GM18867 (cell line): ENCODE measurements around the gene CPXM1.
"Not testable (repeated sequence)": the region's sequence is repeated elsewhere in the genome, so short reads cannot be mapped to it uniquely, and the experiment has no call there.

Experiments used
- ATAC-seq: cut with Tn5 transposase; IDR thresholded peaks from one replicate; pipeline ENCODE4 v1.9.1; 2021; ENCODE audit warnings: mild to moderate bottlenecking, moderate library complexity; ENCODE audit not compliant: unreplicated experiment

The CPXM1 gene

DNA sequence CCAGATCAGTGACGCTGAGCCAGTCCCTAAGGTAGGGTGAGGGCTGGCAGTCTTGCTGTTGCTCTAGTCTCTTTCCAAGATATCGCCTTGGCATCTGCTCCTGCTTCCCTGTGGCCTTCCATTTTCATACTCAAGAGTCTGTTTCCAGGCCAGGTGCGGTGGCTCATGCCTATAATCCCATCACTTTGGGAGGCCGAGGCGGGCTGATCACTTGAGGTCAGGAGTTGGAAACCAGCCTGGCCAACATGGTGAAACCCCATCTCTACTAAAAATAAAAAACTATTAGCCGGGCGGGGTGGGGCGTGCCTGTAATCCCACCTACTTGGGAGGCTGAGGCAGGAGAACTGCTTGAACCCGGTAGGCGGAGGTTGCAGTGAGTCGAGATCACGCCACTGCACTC, 30.3 kb downstream of the CPXM1 start:
- ATAC-seq = not testable (repeated sequence)

DNA sequence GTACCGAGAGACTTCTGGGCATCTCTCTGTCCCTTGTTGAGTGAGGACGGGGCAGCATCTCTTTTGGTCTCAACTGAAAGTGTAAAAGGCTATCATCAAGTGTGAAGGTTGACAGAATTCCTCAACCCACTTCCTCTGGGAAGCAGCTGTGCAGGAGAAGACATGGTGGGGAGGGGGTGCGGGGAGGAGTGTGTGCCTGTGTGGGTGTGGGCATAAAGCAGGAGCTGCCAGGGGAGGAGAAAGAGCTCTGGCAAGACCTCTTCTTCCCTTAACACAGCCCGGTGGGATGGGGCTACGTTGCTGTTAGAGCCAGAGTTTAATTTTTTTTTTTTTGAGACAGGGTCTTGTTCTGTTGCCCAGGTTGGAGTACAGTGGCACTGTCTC, 31.8 kb downstream of the CPXM1 start:
- no peak for ATAC-seq

- no peak for ATAC-seq
Measured at GRCh38 chr20:2767768-2768631, 32.4 kb downstream of the CPXM1 start.

GRCh38 chr20:2763186-2763585, 37.2 kb downstream of the CPXM1 start:
- ATAC-seq = no peak

- no peak for ATAC-seq
Measured at GRCh38 chr20:2762578-2763131, 37.8 kb downstream of the CPXM1 start.

GRCh38 chr20:2761885-2762284, 38.5 kb downstream of the CPXM1 start:
- ATAC-seq = no peak

GRCh38 chr20:2760952-2761305, 39.5 kb downstream of the CPXM1 start:
- ATAC-seq = no peak

DNA sequence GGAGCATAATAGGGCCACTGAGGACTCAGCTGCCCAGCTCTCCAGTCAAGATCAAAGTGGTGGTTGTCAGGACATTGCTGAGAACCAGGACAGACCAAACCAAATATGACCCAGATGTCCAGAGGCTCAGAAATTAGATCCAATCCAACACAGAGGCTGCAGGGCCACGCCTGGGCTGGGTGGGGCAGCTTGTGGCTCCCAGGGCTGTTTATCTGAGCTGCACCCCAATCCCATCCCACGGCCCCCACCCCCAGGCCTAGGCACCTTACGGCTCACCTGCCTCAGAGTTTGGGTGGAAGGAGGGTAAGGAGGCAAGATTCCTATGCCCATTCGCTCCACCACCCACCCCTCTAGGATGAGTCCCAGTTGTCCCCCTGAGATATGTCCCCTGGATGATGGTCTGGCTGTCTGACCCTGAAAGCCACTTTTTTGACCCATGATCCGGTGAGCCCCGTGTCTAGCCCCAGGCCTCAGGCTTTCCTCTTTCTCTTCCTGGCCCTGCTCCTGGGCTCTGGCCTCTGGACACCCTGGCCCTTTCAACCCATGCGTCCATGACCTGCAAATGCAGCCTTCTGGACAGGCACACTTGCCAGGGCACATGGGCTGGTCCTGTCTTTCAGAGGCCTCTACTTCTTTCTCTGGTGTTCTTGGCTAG, 40.0 kb downstream of the CPXM1 start:
- no peak for ATAC-seq

DNA sequence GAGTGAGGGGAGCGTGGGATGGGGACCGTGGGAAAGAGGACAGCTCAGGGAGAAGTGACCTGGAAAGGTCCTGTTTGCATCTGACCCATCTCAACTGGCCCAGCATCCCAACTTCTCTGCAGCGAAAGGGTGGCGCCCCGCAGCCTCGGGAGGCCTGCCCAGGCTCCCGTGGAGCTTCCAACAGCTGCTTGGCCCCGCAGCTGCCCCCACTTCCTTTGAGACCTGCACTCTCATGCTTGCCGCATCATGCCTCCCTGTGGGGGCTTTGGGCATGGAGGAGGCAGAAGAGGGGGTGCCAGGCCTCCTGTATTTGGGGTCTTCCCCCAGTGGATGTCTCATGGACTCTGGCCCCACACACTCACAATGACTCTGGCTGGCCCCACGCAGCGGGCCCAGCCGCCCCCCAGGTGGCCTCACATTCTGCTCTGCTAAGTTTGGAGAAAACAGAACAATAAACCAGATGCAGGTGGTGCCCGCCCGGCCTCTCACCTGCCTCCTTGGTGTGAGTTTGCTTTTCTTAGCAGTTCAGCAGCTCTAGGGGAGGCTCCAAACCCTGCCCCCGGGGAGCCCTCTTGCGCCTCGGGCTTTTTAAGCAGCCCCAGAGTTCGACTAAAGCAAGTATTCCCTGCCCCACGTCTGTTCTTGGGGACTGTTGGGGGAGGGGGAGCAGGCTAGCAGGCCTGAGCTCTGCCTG, 40.7 kb downstream of the CPXM1 start:
- no peak for ATAC-seq

DNA sequence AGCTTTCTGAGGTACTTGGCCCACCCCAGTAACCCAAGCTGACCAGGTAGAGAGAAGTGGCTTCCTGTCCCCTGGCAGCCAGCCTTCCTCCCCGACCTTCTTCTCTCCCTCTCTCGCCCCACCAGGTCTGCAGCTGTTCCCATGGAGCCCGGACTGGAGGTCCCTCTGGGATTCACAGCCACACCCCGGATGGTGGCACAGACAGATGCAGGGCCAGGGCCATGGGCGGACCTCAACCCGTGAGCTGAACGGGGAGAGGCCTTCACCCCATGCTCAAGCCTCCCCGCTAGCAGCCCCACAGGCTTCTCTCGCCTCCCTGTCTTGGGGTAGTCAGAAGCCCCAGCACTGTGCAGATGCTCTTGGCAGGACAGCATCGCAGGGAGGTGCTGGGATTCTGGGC, 41.3 kb downstream of the CPXM1 start:
- no peak for ATAC-seq

DNA sequence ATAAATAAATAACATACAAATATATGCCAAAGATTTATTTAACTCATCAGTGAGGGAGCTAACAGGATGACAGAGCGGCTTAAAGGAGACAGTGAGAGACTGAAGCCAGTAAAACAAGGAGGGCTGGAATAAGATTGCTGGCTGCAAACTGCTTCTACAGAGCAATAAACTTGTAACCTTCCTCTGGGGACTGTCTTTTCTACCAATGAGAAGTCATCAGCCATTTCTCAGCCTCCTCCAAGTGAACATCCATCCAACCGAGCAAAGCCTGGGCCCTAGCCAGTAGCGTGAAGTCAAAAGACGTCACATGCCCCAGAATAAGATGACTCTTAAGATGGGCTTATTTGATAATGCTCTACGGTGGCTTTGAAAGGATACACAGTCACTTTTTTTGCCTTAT, 42.5 kb downstream of the CPXM1 start:
- no peak for ATAC-seq

GRCh38 chr20:2757001-2757400, 43.4 kb downstream of the CPXM1 start:
- ATAC-seq = no peak

- ATAC-seq = no peak
Measured at GRCh38 chr20:2756056-2756611, 44.3 kb downstream of the CPXM1 start.

DNA sequence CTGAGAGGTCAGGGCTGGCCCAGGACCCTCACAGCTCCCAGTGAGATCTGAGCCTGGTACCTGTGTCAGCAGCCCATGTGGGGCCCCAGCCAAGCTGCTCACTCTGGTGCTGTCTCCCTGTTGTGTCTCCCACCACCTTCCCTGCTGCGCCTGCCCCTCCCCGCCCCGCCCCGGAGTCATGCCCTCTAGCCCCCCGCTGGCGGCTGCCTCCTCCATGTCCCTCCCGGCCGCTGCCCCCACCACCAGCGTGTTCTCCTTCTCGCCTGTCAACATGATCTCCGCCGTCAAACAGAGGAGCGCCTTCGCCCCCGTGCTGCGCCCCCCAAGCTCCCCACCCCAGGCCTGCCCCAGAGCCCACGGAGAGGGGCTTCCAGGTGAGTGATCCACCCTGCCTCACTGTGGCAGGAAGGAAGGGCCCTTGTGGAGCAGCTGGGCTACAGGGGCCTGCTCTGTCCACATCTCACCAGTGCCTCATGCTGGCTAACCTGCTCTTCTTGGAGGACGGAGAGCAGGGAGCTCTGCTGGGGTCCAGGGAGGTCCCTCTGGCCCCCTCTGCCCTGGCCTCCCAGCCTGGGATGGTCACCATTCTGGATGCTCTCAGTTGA, 44.9 kb downstream of the CPXM1 start:
- ATAC-seq = no peak

DNA sequence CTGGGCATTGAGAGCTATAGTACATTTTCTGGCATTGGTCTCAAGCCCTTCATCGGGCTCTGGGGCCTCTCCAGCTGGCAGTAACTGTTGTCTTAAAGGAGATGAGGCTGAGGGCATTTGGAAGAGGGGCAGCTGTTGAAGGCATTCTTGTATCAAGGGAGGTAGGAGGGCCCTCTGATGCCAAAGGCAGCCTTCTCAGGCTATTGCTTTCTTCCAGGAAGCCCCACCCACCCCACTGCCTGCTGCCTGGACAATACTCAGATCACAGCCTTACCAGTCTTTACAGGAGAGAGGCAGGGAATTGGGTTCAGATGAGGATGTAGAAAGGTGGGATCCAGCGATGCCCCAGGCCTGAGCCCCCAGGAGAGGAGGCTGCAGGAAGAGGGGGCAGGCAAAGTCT, 46.0 kb downstream of the CPXM1 start:
- no peak for ATAC-seq

DNA sequence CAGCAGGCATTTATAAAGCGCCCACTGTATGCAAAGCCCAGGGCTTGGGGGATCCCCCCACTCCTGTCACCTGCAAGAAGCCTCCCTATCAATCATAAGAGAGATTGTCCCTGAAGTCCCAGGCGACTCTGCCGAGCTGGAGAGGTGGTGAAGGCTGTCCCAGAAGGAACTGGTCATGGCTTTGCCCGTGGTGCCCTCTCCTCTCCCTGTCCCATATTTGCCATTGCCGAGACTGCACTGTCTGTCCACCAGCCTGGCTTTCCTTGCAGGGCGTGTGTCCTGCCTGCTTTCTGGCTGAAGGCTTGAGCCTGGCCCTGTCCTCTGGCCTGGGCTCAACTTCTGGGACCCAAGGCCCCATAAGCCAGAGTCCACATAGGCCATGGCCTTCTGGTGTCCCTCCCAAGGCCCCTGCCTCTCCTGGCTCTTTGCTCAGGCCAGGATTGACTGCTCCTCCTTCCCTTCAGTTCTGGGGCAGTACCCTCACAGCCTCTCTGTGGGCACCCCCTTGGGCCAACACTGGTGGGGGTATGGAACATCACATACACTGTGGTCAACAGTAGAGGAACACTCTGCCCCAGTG, 46.9 kb downstream of the CPXM1 start:
- ATAC-seq = no peak

- no peak for ATAC-seq
Measured at GRCh38 chr20:2752567-2753460, 47.6 kb downstream of the CPXM1 start.

- ATAC-seq = no peak
Measured at GRCh38 chr20:2751878-2752566, 48.4 kb downstream of the CPXM1 start.

DNA sequence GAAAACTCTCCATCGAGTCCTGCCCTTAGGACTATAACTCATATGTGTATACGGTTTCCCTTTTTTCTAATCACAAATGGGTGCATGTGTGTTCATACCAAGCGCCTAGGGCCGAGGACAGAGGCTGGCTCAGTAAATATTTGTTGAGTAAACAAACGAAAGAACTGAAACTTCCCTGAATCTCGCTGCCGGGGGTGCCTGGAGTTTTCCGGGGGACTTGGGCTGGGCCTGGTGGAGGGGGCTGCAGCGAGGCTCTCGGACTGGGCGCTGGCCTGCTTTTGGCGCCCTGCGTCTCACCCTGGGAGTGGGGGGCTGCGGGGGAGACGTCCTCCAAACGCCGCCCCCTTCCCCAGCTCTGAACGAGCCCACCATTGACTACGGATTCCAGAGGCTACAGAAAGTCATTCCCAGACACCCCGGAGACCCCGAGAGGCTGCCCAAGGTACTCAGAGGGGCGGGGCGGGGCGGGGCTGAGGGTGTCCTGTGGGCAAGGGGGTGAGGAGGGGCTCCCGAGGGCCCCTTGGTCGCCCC, 49.0 kb downstream of the CPXM1 start:
- no peak for ATAC-seq
